Spleen (tissue), 11 donors: ENCODE data around the gene TANGO6. TPM values are rescaled to one million over a fixed set of nuclear protein-coding genes. Genes with fewer than 3 reads are reported as not detected.

ENCODE experiments used
- DNase-seq: peaks from one replicate; pipeline ENCODE4 v3.0.0-alpha.2; 2020
- H3K27ac ChIP-seq, 8 donors: fragments of 200-600 bp; sonication (generic) in 7 of 8; 1 replicate in 4 of 8; 2 replicates in 4 of 8; pipeline versions ENCODE4 v1.5.0 to v1.8.0; 2016 to 2021; ENCODE audit warnings: inconsistent platforms in 4 of 8, mild to moderate bottlenecking in 4 of 8, moderate library complexity in 1 of 8
- H3K27me3 ChIP-seq, 7 donors: fragments of 200-600 bp; sonication (generic) in 6 of 7; replicated peaks in 1 of 7; 1 replicate in 4 of 7; 2 replicates in 3 of 7; pipeline versions ENCODE4 v1.5.0 to v1.8.0; 2016 to 2021; ENCODE audit warnings: inconsistent platforms in 3 of 7, mild to moderate bottlenecking in 1 of 7
- H3K36me3 ChIP-seq, 6 donors: fragments of 200-600 bp; sonication (generic) in 5 of 6; 1 replicate in 4 of 6; 2 replicates in 2 of 6; pipeline versions ENCODE4 v1.5.0 to v1.8.0; 2016 to 2021; ENCODE audit warnings: inconsistent platforms in 2 of 6
- H3K4me1 ChIP-seq, 6 donors: fragments of 200-600 bp; sonication (generic) in 5 of 6; 1 replicate in 3 of 6; 2 replicates in 3 of 6; pipeline versions ENCODE4 v1.5.0 to v1.8.0; 2016 to 2021; ENCODE audit warnings: inconsistent platforms in 3 of 6
- H3K4me3 ChIP-seq, 8 donors: fragments of 200-600 bp; sonication (generic) in 7 of 8; 1 replicate in 4 of 8; 2 replicates in 4 of 8; pipeline versions ENCODE4 v1.5.0 to v1.8.0; 2016 to 2021; ENCODE audit warnings: inconsistent platforms in 4 of 8, mild to moderate bottlenecking in 4 of 8, moderate library complexity in 2 of 8
- H3K9me3 ChIP-seq, 8 donors: fragments of 200-600 bp; sonication (generic) in 7 of 8; 1 replicate in 4 of 8; 2 replicates in 4 of 8; pipeline versions ENCODE4 v1.5.0 to v1.8.0; 2016 to 2021; ENCODE audit warnings: inconsistent platforms in 4 of 8
- CTCF ChIP-seq, 11 experiments: fragments of 200-600 bp in 7 of 11; fragments of 450-650 bp in 4 of 11; sonication (generic) in 4 of 11; IDR thresholded peaks in 8 of 11; conservative IDR thresholded peaks in 3 of 11; 1 replicate in 7 of 11; 2 replicates in 4 of 11; pipeline versions ENCODE4 v1.4.0 to v1.8.0; 2016 to 2021; ENCODE audit warnings: antibody characterized with exemption in 11 of 11, inconsistent platforms in 4 of 11, mild to moderate bottlenecking in 1 of 11
- POLR2A ChIP-seq, 3 donors: fragments of 450-650 bp; IDR thresholded peaks; one replicate each; pipeline ENCODE4 v1.5.1; 2017; ENCODE audit warnings: antibody characterized with exemption in 3 of 3, mild to moderate bottlenecking in 1 of 3
- POLR2AphosphoS5 ChIP-seq, 3 donors: sonication (generic); formaldehyde crosslinking; IDR thresholded peaks; one replicate each; pipeline ENCODE4 v1.5.1; 2017; ENCODE audit warnings: antibody characterized with exemption in 3 of 3
- WGBS, 5 donors: extraction: QIAGEN DNeasy Blood & Tissue Kit in 3 of 5; methylation state at CpG; one replicate each; pipeline versions ENCODE4 v1.1.5 to v1.1.7; 2013 to 2018; 5-methylcytosine and 5-hydroxymethylcytosine counted together
- intact Hi-C: fragments of 100-400 bp; cut with DNase I; formaldehyde crosslinking; loops from one replicate; pipeline ENCODE4 v1.15.0; 2023; ENCODE audit warnings: low total_unique reads
- polyA plus RNA-seq, 3 donors: library from polyadenylated mRNA; stranded (reverse); fragments of 200-250 nt; gene quantifications; one replicate each; pipeline ENCODE4 v1.2.1, GENCODE V29; 2013
- total RNA-seq, 7 donors: library from RNA; depleted of rRNA in 3 of 7; stranded (reverse); fragments of >200 nt in 3 of 7; fragmentation: NEBNext Ultra II Directional in 4 of 7; extraction: Animal tissue kit (Norgen Biotek cat#: 25700) in 4 of 7; gene quantifications; one replicate each; pipeline versions ENCODE4 v1.1.0 to v1.2.1, GENCODE V29; 2016 to 2021
- donor health status: healthy with polysubstance abuse.
- donor health status: DM: no; HTN: no; CAD: no; lungs with moderate emphysema.
- donor health status: DM: no; HTN: no; CAD: no.
- donor health status: Bipolar disorder and iron deficiency.
- donor health status: healthy.
- donor health status: DM: no; HTN: no; CAD: no.
- donor health status: DM: yes; HTN: yes; CAD: no.

The TANGO6 gene
- total and polyA plus RNA-seq, 10 donors = 1.9 to 35.2 (median 23.0) TPM

- TF ChIP-seq CTCF (IDR thresholded peaks at IDR 0.05 in 8 of 11, conservative IDR thresholded peaks at IDR 0.05 in 3 of 11) (no peak), POLR2AphosphoS5 (IDR thresholded peaks at IDR 0.05) (no peak), POLR2A (IDR thresholded peaks at IDR 0.05) (no peak)
- no peaks in the 10 kb centered on the region for H3K27me3 ChIP-seq
- DNase-seq = no peak
- peaks cover 0 to 26% (median 9%) of the 10 kb centered on the region in 6 donors for H3K36me3 ChIP-seq
- intact Hi-C loops = loop anchor here (10.0 kb wide), 1 partner anchor 74 kb away; no protein-coding TSS in a partner anchor
- 85 to 97% (median 89%) methylated on average over 1 of the region's 1 CpG for WGBS, 5 donors
- H3K27ac ChIP-seq = no peak overlapping the region
- no peaks in the 10 kb centered on the region for H3K4me1 ChIP-seq
- peaks cover 0 to 21% (median 19%) of the 10 kb centered on the region in 8 donors for H3K9me3 ChIP-seq
- no peak overlapping the region for H3K4me3 ChIP-seq
These were observed 105.0 kb downstream of the TANGO6 start for GRCh38 chr16:68948230-68948910.

GRCh38 chr16:68951991-68952877 lies 108.9 kb downstream of the TANGO6 start:
- no peak overlapping the region for H3K27ac ChIP-seq
- H3K27me3 ChIP-seq = no peaks in the 10 kb centered on the region
- WGBS, 5 donors = 92 to 95% (median 92%) methylated on average over 2 of the region's 2 CpGs
- H3K9me3 ChIP-seq = no peaks in the 10 kb centered on the region
- TF ChIP-seq POLR2AphosphoS5 (IDR thresholded peaks at IDR 0.05) = no peak
- no peak for TF ChIP-seq CTCF (IDR thresholded peaks at IDR 0.05 in 8 of 11, conservative IDR thresholded peaks at IDR 0.05 in 3 of 11)
- no peak for TF ChIP-seq POLR2A (IDR thresholded peaks at IDR 0.05)
- no peak for DNase-seq
- peaks cover 0 to 1% (median 0%) of the 10 kb centered on the region in 6 donors for H3K36me3 ChIP-seq
- intact Hi-C loops = no loop called here
- H3K4me3 ChIP-seq = no peak overlapping the region
- H3K4me1 ChIP-seq = no peaks in the 10 kb centered on the region

- TF ChIP-seq CTCF (IDR thresholded peaks at IDR 0.05 in 8 of 11, conservative IDR thresholded peaks at IDR 0.05 in 3 of 11) (no peak), POLR2AphosphoS5 (IDR thresholded peaks at IDR 0.05) (no peak), POLR2A (IDR thresholded peaks at IDR 0.05) (no peak)
- intact Hi-C loops = no loop called here
- WGBS, 5 donors = 67 to 77% (median 74%) methylated on average over 8 of the region's 8 CpGs
- Histone ChIP-seq H3K4me1 (no peaks in the 10 kb centered on the region), H3K27ac (no peak overlapping the region), H3K9me3 (no peaks in the 10 kb centered on the region), H3K4me3 (no peak overlapping the region), H3K27me3 (no peaks in the 10 kb centered on the region), H3K36me3 (no peaks in the 10 kb centered on the region)
- no peak for DNase-seq
These were observed 111.7 kb downstream of the TANGO6 start for GRCh38 chr16:68954911-68955635.
